ENCODE data around the gene ZNF616.

GRCh38 chr19:52138278-52138982, 1.3 kb downstream of the ZNF616 start:
- TF ChIP-seq CTCF (IDR thresholded peaks at IDR 0.05) (no peak), POLR2A (IDR thresholded peaks at IDR 0.05) (no peak)
